ENCODE results near the gene F11.
"Not testable (repeated sequence)": the region's sequence is repeated elsewhere in the genome, so short reads cannot be mapped to it uniquely, and the experiment has no call there.

F11 gene

DNA sequence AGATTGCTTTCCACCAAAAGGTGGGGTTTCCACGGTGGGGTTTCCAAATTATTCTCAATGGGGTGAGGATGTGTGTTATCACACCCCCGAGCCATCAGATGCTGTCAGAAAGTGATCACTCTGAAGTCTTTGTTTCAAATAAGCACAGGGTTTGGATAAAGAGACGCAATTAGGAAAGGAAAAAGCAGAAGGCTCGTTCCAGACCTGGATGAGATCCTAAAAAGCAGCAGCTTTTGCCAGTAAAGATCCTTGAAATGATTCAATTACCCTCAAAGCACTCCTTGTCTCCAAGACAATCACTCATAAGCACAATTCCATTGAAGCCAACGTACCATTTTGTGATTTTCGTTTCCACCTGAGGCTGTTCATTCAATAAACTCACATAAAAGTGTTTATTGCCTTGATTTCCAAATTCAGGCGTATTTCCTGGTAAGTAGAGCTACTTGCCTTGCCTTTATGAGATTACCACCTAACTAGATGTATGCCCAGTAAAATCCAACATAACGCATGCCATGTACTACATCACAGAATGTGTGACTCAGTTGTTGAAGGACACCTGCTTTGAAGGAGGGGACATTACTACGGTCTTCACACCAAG lies 5.2 kb downstream of the F11 start:
- DNase-seq (ENCODE audit: insufficient read length, low spot score) (no peak), FAIRE-seq (no peak)
- TF ChIP-seq, protein P1, sequence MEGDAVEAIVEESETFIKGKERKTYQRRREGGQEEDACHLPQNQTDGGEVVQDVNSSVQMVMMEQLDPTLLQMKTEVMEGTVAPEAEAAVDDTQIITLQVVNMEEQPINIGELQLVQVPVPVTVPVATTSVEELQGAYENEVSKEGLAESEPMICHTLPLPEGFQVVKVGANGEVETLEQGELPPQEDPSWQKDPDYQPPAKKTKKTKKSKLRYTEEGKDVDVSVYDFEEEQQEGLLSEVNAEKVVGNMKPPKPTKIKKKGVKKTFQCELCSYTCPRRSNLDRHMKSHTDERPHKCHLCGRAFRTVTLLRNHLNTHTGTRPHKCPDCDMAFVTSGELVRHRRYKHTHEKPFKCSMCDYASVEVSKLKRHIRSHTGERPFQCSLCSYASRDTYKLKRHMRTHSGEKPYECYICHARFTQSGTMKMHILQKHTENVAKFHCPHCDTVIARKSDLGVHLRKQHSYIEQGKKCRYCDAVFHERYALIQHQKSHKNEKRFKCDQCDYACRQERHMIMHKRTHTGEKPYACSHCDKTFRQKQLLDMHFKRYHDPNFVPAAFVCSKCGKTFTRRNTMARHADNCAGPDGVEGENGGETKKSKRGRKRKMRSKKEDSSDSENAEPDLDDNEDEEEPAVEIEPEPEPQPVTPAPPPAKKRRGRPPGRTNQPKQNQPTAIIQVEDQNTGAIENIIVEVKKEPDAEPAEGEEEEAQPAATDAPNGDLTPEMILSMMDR (IDR thresholded peaks at IDR 0.05; ENCODE audit: insufficient read depth, missing control alignments), result no peak

DNA sequence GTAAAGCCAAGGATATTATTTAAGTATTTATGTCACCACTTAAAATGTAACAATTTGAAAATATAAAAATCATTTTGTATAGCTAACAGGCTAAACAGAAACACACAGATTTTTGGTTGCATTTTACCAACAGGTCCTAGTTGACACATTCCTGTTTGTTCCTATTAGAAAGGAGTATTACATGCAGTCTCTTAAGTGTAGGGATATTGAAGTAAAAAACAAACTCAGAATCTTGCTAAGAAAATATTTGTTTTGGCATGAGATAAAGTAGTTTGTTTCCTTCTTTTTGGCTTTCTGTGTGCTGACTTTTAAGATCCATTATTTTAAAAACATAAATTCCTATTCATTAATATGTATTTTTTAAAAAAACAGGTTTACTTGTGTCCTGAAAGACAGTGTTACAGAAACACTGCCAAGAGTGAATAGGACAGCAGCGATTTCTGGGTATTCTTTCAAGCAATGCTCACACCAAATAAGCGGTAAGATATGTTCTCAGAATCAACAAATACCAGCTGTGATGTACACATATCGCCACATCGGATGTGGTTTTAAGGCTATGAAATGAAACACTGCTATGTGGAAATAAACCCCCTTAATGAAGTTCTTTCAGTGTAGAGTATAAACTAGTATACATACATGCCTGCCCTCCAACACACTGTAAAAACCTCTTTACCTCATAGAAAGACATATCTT lies 6.9 kb downstream of the F11 start:
- DNase-seq (ENCODE audit: insufficient read length, low spot score) (no peak), FAIRE-seq (no peak)
- TF ChIP-seq, protein P1 (IDR thresholded peaks at IDR 0.05; ENCODE audit: insufficient read depth, missing control alignments), result no peak

DNA sequence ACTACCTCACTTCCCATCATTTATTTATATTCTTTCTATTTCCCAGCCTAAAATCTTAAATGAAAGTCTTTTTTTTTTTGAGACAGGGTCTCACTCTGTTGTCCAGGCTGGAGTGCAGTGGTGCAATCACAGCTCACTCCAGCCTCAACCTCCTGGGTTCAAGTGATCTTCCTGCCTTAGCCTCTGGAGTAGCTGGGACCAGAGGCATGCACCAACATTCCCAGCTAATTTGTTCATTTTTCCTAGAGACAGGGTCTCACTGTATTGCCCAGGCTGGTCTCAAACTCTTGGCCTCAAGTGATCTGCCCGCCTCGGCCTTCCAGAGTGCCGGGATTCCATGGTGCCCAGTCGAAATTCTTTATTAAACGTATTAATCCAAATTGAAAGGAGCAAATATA lies 7.4 kb downstream of the F11 start:
- not testable (repeated sequence) for FAIRE-seq; DNase-seq (ENCODE audit: insufficient read length, low spot score)

DNA sequence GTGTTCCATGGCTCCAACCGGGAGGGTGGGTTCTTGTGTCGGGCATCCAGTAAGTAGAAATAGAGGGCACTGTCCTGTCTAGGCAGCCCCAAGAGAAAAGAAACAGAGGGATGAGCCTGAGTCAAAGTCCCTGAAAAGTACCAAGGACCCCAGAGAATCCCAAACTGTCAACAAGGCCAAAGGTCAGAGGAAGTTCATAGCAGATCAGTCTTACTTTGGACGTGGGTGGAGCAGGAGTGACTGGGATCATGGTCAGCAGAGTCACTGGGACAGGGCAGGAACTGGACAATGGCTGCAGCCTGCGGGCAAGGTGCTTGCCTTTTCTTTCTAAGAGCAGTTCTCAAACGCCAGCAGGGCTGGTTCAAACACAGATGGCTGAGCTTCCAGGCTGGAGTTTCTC lies 17.3 kb downstream of the F11 start:
- TF ChIP-seq, protein P1 (IDR thresholded peaks at IDR 0.05; ENCODE audit: insufficient read depth, missing control alignments), result no peak
- DNase-seq (ENCODE audit: insufficient read length, low spot score) (no peak), FAIRE-seq (no peak)

DNA sequence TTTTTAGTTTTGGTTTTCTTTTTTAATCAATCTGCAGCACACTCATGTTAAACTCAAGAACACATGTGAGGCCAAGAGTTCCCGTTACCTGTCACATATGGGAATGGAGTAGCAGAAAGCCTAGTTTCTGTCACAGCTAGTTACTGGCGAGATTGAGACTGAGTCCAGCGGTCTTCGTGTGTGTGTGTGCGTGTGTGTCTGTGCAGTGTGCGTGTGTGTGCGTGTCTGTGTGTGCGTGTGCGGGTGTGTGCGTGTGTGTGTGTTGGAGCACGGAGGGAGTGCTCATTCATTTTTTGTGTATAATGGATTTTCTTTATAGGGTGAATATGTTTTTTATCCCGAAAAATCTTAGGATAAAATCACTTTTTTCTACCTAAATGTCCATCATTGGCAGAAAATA lies 19.2 kb downstream of the F11 start:
- TF ChIP-seq, protein P1 (IDR thresholded peaks at IDR 0.05; ENCODE audit: insufficient read depth, missing control alignments), result no peak
- FAIRE-seq (no peak), DNase-seq (ENCODE audit: insufficient read length, low spot score) (no peak)

DNA sequence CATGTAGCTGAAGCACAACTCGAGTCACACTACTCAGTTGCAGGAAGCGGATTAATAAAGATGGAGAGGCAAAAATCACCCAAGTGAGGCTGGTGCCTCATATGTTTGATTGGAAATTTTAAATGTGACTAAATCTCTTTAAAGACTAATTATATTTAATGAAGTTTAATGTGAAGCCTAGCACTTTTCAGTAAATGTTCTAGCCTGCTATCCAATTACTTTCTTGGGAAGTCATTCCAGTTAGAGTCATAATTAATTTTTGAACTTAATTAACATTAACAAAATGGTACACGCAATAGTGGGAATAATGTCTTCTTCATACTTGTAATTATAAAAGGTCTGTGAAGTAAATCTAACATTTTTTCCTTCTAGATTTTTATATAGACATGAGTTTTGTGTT lies 20.6 kb downstream of the F11 start:
- no peak for FAIRE-seq
- DNase-seq (ENCODE audit: insufficient read length, low spot score), result no peak
- TF ChIP-seq, protein P1 (IDR thresholded peaks at IDR 0.05; ENCODE audit: insufficient read depth, missing control alignments), result no peak

DNA sequence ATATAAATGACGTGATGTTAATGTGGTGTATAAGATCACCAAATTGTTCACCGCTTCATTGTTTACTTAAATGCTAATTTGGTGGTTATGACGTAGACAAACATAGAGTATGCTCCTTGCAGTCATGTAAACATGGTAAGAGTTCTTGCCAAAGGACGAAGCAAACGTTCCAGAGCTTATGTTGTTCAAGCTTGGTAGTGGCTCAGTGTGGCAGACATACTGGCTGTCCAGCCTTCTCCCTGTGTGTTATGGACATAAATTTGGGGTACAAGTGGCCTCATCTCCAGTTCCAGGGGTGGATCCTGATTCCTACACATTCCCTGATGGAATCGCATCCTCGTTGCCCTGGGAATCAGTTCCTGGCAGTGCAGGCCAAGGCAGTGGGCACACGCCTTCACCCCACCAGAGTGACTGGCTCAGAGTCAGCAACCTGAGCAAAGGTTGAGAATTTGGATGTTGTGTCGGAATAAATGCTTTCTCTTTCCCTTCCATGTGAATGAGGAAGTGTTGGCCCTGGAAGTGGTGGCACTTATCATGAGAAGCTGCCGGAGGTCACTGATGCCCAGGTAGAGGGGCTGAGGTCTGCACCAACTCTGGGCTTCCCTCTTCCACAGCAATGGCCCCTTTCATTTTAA lies 25.4 kb downstream of the F11 start:
- DNase-seq (ENCODE audit: insufficient read length, low spot score) (no peak), FAIRE-seq (no peak)
- TF ChIP-seq, protein P1 (IDR thresholded peaks at IDR 0.05; ENCODE audit: insufficient read depth, missing control alignments), result no peak
